GM18873 (cell line): ENCODE data around the gene CFAP97.
A peak's percentile ranks its signal among the peaks of the same experiment; 100 is the strongest.
"Not testable (repeated sequence)": the region's sequence is repeated elsewhere in the genome, so short reads cannot be mapped to it uniquely, and the experiment has no call there.

Experiments used
- ATAC-seq: cut with Tn5 transposase; IDR thresholded peaks from one replicate; pipeline ENCODE4 v1.9.1; 2021; ENCODE audit warnings: mild to moderate bottlenecking, moderate library complexity, moderate number of reproducible peaks; ENCODE audit not compliant: unreplicated experiment, low FRiP score

Gene CFAP97

DNA sequence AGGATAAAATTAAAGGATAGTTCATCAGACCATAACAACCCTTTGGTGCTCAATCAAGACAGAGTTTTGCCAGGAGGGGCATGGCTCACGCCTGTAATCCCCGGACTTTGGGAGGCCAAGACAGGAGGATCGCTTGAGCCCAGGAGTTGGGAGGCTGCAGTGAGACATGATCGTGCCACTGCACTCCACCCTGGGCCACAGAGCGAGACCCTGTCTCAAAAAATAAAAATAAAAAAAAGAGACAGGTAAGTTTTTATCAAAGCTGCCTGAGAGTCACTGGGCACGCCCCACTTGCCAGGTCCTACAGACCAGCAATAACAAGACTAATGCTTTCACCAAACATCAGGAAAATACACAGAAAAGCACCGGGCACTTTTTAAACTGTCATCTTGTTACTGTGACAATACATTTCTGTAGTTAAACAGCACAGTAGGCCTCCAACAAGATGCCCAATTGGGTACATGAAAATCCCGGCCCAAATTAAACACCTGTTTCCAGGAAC is 765 bp downstream of the CFAP97 start:
- peak; percentile 10 for ATAC-seq

DNA sequence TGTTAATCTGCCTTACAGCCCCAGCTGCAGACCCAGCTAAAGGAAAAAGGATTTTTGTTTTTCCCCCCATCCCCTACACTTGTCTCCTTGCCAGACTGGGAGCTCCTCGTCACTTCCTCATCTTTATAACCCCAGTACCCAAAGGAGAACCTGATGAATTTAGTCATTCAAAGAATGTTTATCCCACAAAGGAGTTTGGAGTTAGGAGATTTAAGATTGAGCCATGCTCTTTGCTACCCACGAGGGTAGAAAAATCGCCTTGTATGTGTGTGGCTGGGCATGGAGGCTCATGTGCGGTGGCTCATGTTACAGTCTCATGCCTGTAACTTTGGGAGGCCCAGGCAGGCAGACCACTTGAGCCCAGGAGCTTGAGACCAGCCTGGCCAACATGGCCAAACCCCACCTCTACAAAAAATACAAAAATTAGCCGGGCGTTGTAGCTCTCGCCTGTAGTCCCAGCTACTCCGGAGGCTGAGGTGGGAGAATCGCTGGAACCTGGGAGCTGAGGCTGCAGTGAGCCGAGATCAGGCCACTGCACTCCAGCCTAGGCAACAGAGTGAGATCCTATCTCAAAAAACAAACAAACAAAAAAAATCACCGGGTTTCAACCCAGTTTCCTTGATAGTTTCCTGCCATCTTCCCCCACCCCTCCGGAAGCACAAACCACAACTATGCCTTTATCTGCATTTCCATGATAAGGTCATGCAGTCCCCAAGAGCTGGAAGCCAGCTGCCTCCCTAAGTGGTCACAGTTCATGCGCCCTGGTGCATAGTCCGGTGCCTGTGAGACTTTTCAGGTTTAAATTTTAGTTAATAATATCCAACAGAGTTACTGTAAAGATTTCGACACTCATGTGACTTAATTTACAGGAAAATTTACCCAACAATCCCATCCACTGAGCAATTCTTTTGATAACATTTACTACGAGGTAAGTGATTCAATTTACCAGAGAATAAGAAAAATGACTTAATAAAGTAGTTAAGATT is 1.5 kb downstream of the CFAP97 start:
- ATAC-seq: no peak

DNA sequence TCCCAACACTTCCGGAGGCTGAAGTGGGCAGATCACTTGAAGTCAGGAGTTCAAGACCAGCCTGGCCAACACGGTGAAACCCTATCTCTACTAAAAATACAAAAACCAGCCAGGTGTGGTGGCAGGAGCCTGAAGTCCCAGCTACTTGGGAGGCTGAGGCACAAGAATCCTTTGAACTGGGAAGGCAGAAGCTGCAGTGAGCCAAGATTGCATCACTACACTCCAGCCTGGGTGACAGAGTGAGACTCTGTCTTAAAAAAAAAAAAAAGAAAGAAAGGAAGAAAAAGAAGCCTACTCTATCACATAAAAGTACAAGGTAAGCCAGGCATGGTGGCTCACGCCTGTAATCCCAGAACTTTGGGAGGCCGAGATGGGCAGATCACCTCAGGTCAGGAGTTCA is 5.6 kb downstream of the CFAP97 start:
- not testable (repeated sequence) for ATAC-seq

DNA sequence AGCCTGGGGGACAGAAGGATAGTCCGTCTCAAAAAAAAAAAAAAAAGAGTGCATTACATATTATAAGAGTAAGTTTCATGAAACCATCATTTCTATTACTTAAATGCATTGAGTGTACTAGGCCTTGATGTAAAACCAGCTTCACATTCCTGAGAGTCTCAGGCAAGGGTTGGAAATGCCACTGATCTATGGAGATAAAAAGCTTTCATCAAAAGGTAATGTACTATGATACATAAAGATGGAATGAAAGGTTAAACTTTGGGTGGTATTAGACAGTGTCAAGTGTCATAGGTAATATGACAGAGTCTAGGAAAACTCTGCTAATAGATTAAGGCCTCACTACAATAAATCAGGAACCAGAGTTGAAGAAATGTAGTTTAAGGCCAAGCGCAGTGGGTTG is 7.4 kb downstream of the CFAP97 start:
- no peak for ATAC-seq

- no peak for ATAC-seq
Observed at GRCh38 chr4:185194924-185195888, 8.6 kb downstream of the CFAP97 start.

DNA sequence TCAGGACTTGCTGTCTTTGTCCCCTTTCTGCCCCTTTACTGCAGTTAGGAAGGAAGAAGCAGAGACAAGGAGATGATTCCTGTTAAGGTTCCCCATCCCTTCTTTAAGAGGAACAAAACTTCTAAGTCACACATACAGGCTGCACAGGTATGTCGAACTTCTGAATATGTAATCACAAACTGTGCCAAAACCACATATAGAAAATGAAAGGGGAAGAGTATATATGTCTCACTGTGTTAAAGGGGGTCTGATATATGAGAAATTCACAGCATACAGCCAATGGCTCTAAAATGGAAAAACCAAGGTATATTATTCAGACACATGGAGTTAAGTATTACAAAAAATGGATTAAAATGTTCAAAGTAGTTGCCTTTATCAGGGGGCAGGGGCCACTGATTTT is 11.7 kb downstream of the CFAP97 start:
- peak; percentile 48 for ATAC-seq

- no peak for ATAC-seq
Observed at GRCh38 chr4:185190306-185190856, 13.4 kb downstream of the CFAP97 start.

- ATAC-seq: no peak
Observed at GRCh38 chr4:185189606-185190305, 14.0 kb downstream of the CFAP97 start.

- no peak for ATAC-seq
Observed at GRCh38 chr4:185186769-185187168, 17.0 kb downstream of the CFAP97 start.

- ATAC-seq: no peak
Observed at GRCh38 chr4:185183622-185184281, 20.0 kb downstream of the CFAP97 start.

GRCh38 chr4:185182239-185182638 is 21.6 kb downstream of the CFAP97 start:
- ATAC-seq: no peak

DNA sequence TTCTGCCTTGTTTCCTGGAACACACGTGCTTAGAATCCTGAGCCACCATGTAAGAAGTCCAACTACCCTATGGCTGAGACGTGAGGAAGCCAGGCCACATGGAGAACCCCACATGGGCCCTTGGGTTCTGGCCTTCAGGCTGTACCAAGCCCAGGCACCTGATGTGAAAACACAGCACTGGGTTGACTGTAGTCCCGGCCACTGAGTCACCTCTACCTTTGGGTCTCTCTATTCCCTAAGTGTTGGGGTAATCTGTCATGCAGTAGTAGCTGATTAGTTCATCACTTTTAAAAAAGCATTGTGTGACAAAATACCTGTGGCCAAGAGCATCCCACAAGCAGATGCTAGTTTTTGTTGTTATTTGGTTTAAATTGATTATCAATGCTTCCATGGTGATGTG is 24.3 kb downstream of the CFAP97 start:
- ATAC-seq: no peak

DNA sequence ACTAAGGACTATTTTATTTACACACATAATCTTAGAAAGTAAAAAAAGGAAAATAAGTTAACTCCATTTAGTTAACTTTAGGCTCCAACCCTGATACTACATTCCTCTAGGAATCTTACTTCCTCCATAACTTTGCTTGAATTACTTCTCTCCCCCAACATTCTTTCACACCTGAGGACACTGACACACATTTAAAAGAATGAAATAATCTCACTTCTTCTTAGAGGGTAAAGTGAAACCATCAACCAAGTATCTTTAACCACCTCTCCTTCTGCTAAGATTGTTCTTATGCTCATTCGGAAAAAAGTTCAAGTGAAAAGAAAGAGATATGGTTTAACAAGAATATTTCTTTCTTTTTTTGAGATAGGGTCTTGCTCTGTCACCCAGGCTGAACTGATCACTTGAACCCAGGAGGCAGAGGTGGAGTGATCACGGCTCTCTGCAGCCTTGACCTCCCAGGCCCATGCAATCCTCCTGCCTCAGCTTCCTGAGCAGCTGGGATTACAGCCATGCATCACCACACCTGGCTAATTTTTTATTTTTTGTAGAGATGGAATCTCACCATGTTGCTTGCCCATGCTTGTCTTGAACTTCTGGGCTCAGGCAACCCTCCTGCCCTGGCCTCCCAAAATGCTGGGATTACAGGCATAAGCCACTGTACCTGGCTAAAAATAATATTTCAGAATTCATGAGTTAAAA is 32.3 kb downstream of the CFAP97 start:
- ATAC-seq: peak; percentile 75

GRCh38 chr4:185167234-185167633 is 36.6 kb downstream of the CFAP97 start:
- ATAC-seq: no peak

DNA sequence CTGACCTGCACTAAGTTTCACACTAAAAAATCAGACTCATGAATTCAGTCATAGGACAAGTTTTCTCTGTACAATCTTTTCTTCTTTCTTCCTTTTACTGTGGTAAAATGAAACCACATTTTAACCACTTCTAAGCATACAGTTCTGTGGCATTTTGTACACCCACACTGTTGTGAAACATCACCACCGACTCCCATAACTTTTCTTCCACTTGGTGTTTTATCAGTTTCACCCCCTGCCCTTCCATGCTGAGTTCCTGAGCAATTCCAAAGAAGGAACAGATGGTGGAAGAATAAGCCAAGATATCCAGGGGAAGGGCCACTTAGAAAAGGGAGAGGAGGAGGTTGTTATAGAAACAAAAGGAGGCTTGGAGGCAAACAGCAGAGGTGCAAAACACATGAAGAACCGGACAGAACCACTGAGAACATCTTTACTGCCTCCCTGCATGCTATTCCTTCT is 38.2 kb downstream of the CFAP97 start:
- peak; percentile 86 for ATAC-seq

GRCh38 chr4:185151296-185151695 is 52.5 kb downstream of the CFAP97 start:
- ATAC-seq: no peak

GRCh38 chr4:185149392-185149791 is 54.4 kb downstream of the CFAP97 start:
- no peak for ATAC-seq

GRCh38 chr4:185145572-185145971 is 58.2 kb downstream of the CFAP97 start:
- no peak for ATAC-seq
